ENCODE data around the gene DUSP21.
"Not testable (repeated sequence)": the region's sequence is repeated elsewhere in the genome, so short reads cannot be mapped to it uniquely, and the experiment has no call there.

DUSP21 gene

DNA sequence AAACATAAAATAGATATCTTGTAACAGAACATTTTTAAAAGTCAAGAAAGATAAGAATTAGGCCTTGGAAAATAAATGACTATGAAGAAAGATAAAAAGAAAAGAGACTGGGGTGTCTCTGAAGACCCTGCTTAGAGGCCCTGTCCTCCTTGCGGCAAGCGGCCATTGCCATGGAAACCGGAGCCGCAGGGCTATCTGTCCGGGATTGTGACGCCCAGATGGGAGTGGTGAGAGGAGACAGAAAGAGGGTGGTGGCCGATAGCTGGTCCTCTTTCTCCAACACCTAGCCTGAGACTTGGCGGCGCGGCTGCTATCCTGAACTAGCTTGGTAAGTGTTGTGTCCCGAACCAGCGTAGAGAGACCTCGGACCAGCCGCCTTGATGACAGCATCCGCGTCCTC, at the start of gene DUSP21:
Gene DUSP21, plus strand, starts transcription at position 269 of the 400 bp plus-strand sequence. Its CDS starts 112 bp downstream, at position 381.
- DNase-seq, result no peak

DNA sequence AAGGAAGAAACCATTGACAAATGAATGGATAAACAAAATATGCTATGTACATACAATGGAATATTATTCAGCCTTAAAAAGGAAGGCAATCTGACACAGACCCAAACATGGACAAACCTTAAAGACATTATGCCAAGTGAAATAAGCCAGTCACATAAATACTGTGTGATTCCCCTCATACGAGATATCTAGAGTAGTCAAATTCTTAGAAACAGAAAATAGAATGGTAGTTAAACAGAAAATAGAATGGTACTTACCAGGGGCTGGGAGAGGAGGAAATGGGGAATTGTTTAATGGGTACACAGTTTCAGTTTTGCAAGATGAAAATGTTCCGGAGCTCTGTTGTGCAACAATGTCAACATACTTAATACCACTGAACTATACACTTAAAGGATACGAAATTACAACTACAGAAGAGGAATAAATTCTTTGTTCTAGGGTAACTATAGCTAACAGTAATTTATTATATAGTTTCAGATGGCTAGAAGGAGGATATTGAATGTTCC, 47.8 kb upstream of the DUSP21 start:
- no peak for DNase-seq

DNA sequence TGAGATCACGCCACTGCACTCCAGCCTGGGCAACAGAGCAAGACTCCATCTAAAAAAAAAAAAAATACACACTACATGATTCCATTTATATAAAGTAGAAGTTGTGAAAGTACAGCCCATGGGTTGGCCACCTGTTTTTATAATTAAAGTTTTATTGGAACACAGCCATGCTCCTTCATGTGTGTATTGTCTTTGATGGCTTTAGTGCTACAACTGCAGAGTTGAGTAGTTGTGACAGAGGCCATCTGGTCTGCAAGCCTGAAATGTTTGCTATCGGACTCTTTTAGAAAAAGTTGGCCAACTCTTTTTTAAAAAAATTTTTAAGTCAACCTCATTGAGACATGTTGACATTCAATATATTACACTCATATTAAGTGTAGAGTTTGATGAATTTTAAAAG, 41.2 kb upstream of the DUSP21 start:
- no peak for DNase-seq

DNA sequence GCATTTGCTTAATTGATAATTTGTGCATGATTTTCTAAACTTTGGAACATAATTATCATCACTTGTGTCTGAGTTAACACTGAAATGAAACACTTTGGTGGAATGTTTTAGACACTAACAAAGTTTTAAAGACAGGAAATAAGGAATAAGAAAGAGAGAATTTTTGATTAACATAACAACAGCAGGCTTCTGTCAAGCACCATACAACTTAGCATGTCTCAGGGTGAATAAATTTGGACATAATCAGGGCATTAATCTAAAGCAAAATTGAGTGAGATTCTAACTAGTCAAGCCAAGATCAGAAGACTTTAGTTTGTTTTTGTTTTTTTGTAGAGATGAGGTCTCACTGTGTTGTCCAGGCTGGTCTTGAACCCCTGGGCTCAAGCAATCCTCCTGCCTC, 28.1 kb upstream of the DUSP21 start:
- DNase-seq, result no peak

DNA sequence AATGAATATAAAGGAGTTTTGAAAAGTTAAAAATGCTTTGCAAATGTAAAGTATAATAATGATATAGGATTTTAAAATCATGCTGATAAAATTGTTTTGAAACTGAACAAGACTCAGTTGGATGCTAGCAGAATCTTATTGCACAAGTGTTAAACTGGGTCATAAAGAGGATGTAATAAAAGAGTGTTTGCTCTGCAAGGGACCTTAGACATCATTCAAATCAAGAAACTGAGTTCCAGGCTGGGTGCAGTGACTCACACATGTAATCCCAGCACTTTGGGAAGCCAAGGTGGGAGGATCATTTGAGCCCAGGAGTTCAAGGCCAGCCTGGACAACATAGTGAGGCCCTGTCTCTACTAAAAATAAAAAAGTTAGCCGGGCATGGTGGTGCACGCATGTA, 27.5 kb upstream of the DUSP21 start:
- DNase-seq, result no peak

DNA sequence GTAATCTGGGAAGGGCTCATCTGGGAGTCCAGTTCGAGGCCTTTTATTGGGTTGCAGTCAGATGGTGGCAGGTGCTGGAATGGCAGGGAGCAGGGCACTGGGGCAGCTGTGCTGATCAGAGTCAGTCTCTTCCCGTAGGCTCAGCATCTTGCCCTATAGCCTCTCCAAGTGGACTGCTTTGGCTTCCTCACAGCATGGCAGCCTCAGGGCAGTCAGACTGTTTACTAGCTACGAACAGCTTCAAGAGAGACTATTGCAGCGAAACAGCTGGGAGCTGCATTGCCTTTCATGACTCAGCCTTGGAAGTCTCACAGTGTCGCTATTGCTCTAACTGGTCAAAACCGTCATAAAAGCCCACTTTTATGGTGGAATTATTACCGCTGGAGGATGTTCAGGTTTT, 26.8 kb upstream of the DUSP21 start:
- no peak for DNase-seq

DNA sequence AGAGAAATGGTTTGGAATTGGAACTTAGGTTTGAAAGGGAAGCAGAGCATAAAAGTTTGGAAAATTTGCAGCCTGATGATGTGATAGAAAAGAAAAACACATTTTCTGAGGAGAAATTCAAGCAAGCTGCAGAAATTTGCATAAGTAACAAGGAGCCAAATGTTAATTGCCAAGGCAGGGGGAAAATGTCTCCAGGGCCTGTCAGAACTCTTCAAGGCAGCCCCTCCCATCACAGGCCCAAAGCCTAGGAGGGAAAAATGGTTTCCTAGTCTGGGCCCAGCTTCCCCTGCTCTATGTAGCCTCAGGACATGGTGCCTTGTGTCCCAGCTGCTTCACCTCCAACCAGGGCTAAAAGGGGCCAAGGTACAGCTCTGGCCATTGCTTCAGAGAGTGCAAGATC, 21.2 kb upstream of the DUSP21 start:
- DNase-seq, result no peak

DNA sequence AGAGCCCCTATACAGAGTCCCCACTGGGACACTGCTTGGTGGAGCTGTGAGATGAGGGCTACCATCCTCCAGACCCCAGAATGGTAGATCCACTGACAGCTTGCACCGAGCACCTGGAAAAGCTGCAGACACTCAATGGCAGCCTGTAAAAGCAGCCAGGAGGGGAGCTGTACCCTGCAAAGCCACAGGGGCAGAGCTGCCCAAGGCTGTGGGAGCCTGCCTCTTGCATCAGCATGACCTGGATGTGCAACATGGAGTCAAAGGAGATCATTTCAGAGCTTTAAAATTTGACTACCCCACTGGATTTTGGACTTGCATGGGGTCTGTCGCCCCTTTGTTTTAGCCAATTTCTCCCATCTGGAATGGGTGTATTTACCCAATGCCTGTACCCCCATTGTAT, 20.6 kb upstream of the DUSP21 start:
- DNase-seq, result not testable (repeated sequence)

DNA sequence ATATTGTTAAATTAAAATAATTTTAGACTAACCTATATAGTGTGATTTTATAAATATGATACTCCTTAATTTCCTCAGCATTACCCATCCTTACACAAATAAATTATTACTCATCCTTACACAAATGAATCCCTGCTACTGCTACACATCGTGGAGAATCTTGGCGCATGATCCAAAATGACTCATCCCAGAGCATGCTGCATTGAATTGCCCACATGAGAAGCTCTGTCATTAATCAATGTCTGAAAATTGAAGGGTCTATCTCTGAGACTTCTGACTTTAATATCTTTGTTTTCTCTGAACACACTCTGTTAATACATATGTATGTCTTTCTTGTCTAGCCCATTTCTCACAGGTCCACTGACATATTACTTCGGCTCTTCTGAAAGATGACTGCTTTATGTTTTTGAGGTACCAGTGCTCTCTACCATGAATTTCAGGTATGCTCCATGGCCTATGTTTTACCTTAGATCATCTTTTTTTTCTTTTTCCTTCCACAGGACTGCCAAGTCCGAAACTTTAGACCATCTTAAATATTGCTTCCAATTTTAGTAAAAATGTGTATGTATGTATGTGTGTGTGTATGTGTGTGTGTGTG, 15.7 kb upstream of the DUSP21 start:
- DNase-seq, result no peak

DNA sequence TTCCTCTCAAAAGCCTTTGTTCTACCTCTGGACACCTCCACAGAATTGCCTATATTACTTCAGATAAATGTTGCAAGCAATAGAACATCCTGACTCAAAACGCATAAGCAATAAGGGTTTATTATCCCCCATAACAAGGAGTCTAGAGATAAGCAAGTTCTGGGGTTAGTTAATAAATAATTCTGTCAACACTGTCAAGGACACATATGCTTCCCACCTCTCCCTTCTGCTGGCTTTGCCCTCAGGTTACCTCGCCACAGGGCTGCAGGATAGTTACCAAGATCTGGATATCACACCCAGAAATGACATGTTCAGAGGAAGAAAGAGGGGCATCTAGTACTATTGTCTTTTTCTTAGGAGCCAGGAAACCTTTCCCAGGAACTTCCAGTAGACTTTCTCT, 14.0 kb upstream of the DUSP21 start:
- DNase-seq, result no peak

DNA sequence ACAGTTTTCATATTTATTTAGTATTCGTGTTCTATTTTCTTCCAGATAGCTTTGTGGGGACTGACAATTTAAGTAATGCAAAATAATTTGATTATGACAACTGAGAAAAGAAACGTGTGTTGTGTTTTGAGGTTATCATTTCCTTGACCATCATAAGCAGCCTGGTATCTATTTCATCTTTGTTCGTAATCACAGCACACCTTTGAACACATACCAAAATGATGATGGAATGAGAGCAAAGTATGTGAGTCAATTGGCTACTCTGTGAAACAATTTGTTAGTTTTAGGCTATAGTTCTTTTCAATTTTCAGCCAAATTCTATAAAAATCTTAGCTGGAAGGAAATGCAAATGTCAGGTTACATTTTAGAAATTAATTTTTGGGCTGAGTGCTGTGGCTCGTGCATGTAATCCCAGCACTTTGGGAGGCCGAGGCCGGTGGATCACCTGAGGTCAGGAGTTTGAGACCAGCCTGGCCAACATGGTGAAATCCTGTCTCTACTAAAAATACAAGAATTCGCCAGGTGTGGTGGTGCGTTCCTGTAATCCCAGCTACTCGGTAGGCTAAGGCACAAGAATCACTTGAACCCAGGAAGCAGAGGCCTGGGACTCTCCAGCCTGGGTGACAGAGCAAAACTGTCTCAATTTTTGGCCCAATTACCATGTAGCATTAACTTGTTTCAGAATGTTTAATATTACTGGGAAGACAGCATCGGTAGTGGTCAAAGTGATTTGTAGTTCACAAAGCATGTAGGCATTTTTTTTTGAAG, 1.1 kb upstream of the DUSP21 start:
- no peak for DNase-seq

DNA sequence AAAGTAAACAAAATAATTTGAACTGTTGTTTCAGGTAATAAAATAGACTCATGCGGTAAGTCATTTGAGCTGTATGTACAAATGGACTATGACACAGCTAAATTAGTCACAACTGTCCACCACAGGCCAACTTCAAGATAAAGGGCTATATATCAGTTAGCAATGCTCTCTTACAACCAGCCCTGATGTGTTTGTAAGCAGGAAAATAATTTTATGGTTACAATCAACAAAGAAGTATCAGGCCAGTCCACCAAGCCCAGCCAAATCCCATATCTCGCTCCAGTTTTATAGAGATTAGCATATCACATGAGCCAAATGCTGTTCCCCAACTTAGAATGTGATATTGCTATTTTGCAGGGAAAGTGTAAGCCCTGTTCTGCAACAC, 511 bp upstream of the DUSP21 start:
- no peak for DNase-seq

DNA sequence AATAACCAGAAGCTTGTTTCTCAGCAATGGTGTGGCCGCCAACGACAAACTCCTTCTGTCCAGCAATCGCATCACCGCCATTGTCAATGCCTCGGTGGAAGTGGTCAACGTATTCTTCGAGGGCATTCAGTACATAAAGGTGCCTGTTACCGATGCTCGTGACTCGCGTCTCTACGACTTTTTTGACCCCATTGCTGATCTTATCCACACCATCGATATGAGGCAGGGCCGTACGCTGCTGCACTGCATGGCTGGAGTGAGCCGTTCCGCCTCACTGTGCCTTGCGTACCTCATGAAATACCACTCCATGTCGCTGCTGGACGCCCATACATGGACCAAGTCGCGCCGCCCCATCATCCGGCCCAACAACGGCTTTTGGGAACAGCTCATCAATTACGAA, 383 bp downstream of the DUSP21 start:
- DNase-seq, result no peak

DNA sequence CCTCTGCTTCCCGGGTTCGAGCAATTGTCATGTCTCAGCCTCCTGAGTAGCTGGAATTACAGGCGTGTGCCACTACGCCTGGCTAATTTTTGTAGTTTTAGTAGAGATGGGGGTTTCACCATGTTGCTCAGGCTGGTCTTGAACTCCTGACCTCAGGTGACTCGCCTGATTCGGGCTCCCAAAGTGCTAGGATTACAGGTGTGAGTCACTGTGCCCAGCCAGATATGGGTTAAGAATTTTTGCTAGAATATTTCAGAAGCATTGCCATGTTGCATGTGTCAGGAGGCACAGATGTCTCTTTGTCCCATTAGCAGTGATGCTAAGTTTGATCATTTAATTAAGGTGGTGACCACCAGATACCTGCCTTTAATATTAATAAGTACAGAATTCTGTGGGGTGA, 7.1 kb downstream of the DUSP21 start:
- not testable (repeated sequence) for DNase-seq

DNA sequence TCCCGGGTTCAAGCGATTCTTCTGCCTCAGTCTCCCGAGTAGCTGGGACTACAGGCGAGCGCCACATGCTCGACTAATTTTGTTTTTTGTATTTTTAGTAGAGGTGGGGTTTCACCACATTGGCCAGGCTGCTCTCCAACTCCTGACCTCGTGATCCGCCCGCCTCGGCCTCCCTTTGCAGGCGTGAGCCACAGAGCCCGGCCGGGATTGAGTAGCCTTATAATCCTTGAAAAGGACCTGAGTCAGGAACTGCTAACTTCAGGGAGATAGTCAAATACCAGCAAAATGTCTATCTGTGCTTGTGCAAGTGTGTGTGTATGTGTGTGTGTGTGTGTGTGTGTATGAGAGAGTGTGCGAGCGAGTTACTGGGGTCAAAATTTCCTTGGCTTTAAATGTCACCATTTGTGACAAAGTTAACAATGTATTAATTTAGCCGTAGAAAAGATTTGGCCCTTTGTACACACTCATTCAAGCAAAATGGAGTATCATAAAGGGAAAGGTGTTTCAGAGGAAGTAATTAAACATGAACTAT, 27.4 kb downstream of the DUSP21 start:
- no peak for DNase-seq

DNA sequence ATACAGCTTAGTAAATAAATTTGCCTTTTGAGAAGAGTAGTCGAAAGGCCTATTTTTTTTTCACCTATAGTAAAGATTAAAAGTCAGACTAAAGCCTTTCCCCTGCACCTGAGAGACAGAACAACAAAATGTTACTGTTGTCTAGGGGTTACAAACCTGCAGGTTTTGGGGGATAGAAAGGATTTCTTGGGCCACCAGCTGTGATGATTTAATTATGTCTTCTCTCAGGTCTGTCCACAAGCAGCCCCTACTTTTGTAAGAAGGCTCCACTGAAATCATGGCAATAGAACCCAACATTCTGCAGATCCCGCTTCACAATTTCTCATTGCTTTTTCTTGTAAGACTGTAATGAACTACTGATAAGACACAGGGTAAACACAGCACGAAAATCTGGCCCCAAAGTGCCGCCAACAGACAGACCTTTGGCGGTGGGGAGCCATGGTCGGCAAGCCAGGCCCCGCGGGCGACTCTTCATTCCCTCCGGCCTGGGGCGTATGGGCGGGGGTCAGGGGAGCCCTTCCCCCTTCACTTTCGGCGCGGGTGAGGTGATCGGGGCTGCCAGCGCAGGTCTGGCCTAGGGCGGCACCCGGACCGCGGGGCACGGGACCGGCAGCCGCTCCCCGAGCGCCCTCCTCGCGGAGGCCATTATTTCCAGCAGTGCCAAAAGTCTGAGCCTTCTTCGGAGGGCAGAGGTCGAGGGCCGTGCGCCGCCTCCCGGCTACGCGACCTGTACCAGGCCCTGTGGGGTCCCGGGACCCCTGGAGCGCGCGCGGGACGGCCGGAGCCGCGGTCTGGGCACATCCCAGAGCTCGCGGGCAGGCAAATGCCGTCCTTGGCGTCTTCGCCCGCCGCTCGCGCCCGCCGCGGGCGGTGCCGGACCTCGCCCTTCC, 28.4 kb downstream of the DUSP21 start:
- peak; percentile 31 for DNase-seq

DNA sequence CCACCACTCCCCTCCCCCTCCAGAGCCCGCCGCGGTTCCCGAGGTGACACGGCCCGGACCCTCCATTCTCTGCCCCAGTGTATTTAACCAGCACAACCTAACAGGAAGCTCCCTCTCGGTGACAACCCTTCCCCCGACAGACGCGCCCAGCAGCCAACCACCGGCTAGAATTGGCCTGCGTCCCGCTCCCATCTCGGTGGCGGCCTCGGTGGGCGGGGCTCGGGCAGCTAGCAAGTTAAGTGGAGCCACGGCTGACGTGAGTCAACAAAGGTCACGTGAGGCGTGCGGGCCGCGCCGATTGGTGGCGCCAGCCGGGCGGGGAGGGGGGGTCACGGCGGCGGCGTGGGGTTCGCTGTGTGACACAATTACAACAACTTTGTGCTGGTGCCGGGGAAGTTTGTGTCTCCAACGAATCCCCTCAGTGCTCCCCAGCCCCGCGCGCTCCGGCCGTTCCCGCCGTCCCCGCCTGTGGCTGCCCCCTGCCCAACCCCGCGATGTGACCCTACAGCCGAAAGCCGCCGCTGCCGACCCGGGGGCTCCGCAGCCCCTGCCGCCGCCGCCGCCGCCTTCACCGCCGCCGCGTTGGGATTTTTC, 29.1 kb downstream of the DUSP21 start, which contains the start of gene KDM6A:
Gene KDM6A, plus strand, starts transcription at position 368 of the 594 bp plus-strand sequence. CDS start 364 bp downstream, outside the sequence.
- peak; percentile 74 for DNase-seq

DNA sequence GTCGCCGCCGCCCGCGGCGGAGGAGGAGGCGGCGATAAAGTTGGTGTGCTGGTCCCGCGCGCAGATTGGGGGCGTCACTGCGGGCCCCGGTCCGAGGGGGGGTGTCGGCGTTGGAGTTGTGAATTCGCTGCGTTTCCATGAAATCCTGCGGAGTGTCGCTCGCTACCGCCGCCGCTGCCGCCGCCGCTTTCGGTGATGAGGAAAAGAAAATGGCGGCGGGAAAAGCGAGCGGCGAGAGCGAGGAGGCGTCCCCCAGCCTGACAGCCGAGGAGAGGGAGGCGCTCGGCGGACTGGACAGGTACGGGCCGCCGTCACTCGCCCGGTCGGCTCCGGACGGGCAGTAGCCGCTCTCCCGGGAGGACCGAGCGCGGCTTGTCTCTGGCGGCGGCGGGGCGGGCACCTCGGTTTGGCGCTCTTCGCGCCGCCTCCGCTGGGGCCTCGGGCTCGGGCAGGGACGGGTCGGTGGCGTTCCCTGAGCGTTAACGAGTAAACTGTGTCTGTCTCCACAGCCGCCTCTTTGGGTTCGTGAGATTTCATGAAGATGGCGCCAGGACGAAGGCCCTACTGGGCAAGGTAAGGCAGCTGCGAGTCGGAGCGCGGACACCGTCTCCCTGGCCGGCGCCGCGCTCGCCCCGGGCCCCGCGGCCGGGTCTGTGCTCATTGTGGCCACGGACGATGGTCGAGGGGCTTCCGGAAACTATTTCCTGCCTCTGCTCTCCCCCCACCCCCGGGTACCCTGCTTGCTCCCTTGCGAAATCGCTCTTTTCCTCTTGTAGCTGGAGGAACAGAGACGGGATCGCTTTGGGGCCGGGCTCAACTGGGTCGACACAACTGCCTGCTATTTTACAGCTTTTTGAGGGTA, 29.8 kb downstream of the DUSP21 start:
- DNase-seq, result no peak

DNA sequence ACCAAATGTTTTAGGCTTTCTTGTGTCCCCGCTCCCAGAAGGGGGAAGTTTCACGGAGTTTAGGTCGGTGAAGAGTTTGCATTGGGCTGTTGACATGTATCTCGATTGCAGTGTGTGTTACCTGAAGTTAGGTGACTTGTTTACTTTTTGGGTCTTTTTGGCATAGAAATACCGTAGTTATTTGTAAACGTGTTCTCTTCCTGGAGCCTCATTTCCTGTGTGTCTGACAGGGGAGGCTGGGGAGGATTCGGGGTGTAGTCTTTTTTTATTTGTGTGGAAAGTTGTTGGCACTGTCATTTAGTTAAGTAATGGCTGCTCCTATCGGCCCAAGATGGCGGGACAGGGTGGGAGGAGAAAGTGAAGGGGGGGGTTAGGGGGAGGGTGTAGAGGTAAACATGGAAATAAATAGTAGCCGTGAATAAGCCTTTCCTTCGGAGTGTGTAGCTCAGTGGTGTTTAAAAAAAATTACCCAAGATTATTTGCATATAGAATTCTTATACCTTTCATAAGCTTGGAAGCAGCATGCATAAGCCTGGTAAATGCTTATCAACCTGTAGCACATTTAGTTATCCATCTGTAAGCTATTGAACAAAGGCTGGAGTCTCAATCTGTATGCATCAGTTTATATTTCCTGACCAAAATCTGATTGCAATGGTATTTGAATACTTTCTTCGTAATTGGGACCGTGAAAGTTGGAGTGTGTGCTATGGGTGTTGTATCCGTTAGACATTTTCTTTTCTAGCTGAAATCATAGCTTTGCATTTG, 30.8 kb downstream of the DUSP21 start:
- DNase-seq, result no peak

DNA sequence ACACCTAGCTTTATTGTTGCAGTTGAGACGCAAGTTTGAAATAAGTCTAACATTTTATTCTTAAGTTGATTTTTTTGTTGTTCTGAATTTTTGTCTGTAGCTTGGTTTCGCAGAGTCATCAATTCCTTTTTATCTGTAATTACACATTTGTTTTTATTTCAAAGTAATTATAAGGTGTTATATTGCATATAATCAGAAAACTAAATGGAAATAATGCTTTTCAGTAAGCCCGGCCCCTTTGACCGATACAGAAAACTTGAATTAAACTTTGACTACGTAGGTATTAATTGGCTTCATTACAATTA, 31.3 kb downstream of the DUSP21 start:
- DNase-seq, result no peak

DNA sequence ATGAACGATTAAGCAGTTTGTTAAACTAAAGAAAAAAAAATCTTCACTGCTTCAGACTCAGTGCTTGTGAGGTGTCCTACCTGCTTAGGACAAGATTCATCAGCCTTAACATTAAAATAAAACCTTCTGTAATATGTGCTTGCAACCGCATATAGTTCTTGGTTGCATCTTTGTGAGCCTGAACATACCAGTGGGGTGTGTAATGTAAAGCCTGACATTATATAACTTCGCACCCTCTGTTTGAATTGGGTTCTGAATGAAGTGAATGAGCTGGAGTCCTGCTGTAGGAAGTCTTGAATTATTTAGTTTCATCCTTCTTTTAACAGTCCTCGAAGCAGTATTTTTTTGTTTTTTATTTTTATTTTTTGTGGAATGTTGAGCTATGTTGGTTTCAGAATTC, 32.3 kb downstream of the DUSP21 start:
- no peak for DNase-seq

Measured in GOT3 (cell line).